ENCODE results near the gene NDUFC2.
"Not testable (repeated sequence)": the region's sequence is repeated elsewhere in the genome, so short reads cannot be mapped to it uniquely, and the experiment has no call there.

Gene NDUFC2

GRCh38 chr11:78079232-78080083 is at the start of gene NDUFC2:
Gene NDUFC2 (minus strand): TSS chr11:78079862. CDS start chr11:78079744, 118 bp downstream.
- peak; percentile 80 for DNase-seq

- no peak for DNase-seq
Observed at GRCh38 chr11:78127403-78127802, 47.7 kb upstream of the NDUFC2 start.

- no peak for DNase-seq
Observed at GRCh38 chr11:78112582-78113275, 33.1 kb upstream of the NDUFC2 start.

GRCh38 chr11:78111298-78111697 is 31.6 kb upstream of the NDUFC2 start:
- DNase-seq = no peak

- DNase-seq = no peak
Observed at GRCh38 chr11:78110830-78111229, 31.2 kb upstream of the NDUFC2 start.

- DNase-seq = no peak
Observed at GRCh38 chr11:78110351-78110750, 30.7 kb upstream of the NDUFC2 start.

GRCh38 chr11:78109081-78110015 is 29.7 kb upstream of the NDUFC2 start:
- no peak for DNase-seq

- no peak for DNase-seq
Observed at GRCh38 chr11:78100676-78101472, 21.2 kb upstream of the NDUFC2 start.

GRCh38 chr11:78100261-78100660 is 20.6 kb upstream of the NDUFC2 start:
- DNase-seq = no peak

GRCh38 chr11:78099666-78100065 is 20.0 kb upstream of the NDUFC2 start:
- DNase-seq = no peak

GRCh38 chr11:78097666-78098385 is 18.2 kb upstream of the NDUFC2 start:
- DNase-seq = no peak

GRCh38 chr11:78094250-78094649 is 14.6 kb upstream of the NDUFC2 start:
- DNase-seq = no peak

- not testable (repeated sequence) for DNase-seq
Observed at GRCh38 chr11:78086521-78087074, 6.9 kb upstream of the NDUFC2 start.

- DNase-seq = no peak
Observed at GRCh38 chr11:78085972-78086371, 6.3 kb upstream of the NDUFC2 start.

- not testable (repeated sequence) for DNase-seq
Observed at GRCh38 chr11:78084506-78084905, 4.8 kb upstream of the NDUFC2 start.

GRCh38 chr11:78083021-78083420 is 3.4 kb upstream of the NDUFC2 start:
- no peak for DNase-seq

GRCh38 chr11:78082146-78082545 is 2.5 kb upstream of the NDUFC2 start:
- no peak for DNase-seq

GRCh38 chr11:78081583-78081982 is 1.9 kb upstream of the NDUFC2 start:
- DNase-seq = no peak

GRCh38 chr11:78080818-78081495 is 1.3 kb upstream of the NDUFC2 start:
- DNase-seq = no peak

GRCh38 chr11:78080084-78080817 is 589 bp upstream of the NDUFC2 start:
- DNase-seq = no peak
